GM12873 (cell line): ENCODE measurements around the gene POLR3F.

ENCODE experiments used
- TF ChIP-seq, protein P1 (sequence below): IDR thresholded peaks from 2 replicates; pipeline ENCODE4 v1.5.1; 2012; ENCODE audit warnings: low read depth, mild to moderate bottlenecking, moderate library complexity, low read length, control low read depth; ENCODE audit not compliant: insufficient read depth; ENCODE audit errors: missing control alignments

Gene POLR3F

DNA sequence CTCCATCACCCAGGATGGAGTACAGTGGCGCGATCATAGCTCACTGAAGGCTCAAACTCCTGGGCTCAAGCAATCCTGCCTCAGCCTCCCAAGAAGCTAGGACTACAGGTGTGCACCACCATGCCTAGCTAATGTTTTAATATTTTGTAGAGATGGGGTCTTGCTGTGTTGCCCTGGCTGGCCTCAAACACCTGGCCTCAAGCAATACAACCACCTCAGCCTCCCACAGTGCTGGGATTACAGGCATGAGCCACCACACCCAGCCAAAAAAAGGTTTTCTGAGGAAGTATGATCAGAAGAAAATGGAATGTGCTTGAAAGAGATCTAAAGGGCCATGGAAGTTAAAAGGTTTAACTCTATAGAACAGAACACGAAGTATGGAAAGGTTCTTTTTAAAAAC, 21.1 kb downstream of the POLR3F start:
- TF ChIP-seq, protein P1, sequence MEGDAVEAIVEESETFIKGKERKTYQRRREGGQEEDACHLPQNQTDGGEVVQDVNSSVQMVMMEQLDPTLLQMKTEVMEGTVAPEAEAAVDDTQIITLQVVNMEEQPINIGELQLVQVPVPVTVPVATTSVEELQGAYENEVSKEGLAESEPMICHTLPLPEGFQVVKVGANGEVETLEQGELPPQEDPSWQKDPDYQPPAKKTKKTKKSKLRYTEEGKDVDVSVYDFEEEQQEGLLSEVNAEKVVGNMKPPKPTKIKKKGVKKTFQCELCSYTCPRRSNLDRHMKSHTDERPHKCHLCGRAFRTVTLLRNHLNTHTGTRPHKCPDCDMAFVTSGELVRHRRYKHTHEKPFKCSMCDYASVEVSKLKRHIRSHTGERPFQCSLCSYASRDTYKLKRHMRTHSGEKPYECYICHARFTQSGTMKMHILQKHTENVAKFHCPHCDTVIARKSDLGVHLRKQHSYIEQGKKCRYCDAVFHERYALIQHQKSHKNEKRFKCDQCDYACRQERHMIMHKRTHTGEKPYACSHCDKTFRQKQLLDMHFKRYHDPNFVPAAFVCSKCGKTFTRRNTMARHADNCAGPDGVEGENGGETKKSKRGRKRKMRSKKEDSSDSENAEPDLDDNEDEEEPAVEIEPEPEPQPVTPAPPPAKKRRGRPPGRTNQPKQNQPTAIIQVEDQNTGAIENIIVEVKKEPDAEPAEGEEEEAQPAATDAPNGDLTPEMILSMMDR, result no peak

DNA sequence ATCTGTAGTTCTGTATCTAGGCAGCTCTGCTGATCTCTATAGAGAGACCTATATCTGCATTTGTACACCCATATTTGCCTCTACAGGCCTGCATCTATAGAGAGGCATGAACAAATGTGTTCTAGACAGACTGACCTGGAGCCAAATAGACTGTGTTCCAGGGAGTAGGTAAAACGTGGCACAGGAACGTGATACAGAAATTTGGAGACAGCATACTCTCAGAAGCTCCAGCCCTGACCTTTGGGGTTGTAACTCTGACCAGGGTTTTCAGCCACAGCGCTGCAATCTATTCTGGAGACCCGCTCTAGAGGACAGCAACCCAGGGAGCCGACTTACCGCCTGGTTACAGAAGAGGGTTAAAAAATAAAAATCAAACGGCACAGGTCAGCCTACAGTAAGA, 28.9 kb downstream of the POLR3F start:
- TF ChIP-seq, protein P1, result no peak

DNA sequence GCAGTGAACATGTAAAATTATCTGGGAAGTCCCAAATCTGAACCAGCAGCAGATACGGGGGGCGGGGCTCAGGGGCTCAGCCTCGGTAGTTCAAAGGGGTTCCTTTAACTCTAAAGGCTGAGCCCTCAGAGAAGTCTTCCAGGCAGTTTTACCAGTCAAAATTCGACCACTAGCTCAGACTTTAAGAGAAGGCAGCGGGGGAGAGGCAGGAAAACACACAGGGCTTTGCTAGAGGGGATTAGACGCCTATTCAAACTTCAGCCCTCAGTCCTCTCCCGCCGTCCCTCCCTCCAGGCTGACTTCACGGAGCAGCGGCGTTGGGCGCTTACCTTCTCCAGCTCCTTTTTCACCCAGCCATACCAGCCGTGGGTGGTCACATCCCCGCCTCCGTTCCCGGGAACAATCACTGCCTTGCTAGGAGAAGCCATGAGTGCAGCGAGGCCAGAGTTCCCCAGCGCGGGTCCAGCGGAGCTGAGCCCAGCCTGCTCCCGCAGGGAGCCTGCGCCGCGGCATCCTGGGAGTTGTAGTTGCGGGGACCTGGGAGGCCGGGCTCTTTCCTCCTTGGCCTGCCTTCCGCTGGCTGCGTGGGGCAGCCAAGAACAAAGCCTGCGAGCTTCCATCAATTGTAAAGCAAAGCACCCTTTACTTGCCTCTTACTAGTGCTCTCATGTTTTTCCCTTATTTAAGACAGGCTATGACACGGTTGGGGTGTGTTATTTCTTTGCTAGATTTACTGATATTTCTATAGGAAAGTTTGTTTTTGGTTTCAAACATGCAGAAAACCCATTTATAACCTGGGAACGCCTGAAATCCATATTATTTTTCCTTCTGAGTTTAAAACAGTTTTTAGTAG, 29.8 kb downstream of the POLR3F start, which contains the start of gene RBBP9:
Gene RBBP9, minus strand, starts transcription at position 486 of the 853 bp plus-strand sequence. Its CDS starts 58 bp downstream, at position 428.
- TF ChIP-seq, protein P1, result no peak

DNA sequence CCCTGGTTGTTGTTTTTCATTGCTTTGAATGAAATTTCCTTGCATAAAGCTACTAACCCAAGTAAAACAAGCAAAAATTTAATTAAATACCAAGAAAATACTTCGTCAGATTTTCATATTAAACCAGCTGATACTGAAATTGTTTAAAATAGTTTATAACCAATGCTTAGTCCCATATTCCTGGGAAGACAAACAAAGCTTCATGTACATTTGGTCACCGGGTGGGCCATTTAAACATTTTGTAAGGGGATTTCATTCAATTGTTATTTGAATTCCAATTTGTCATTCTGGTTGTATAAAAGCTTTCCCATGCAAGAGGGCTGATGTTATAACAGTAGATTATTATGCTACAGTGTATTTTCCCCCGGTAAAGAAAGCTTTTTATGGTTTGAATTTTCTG, 30.4 kb downstream of the POLR3F start:
- TF ChIP-seq, protein P1, result no peak

DNA sequence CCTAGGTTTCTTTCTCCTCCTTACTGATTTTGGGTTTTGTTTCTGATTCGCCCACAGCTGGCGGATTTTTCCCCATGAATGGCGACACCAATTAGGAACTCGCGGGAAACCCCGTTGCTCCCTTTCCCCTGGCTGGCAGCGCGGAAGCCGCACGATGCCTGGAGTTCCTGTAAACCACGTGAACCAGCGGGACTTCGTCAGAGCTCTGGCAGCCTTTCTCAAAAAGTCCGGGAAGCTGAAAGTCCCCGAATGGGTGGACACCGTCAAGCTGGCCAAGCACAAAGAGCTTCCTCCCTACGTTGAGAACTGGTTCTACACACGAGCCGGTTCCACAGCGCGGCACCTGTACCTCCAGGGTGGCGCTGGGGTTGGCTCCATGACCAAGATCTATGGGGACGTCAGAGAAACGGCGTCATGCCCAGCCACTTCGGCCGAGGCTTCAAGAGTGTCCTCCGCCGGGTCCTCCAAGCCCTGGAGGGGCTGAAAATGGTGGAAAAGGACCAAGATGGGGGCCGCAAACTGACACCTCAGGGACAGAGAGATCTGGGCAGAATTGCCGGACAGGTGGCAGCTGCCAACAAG, 37.4 kb downstream of the POLR3F start:
- TF ChIP-seq, protein P1, result no peak

DNA sequence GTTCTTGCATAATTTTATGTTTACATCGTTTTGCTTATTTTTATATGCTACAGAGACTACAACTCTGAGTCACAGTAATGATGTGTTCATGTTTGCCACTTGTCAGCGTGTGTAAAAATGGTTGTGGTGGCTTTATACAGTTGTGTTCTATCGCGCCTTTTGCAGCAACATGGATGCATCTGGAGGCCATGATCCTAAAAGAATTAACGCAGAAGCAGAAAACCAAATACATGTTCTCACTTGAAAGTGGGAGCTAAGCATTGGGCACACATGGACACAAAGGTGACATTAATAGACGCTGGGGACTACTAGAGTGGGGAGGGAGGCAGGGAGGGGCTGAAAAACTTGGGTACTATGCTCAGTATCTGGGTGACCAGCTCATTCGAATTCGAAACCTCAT, 39.6 kb downstream of the POLR3F start:
- TF ChIP-seq, protein P1, result no peak
